ENCODE data around the gene POLR2A.
"Not testable (repeated sequence)": the region's sequence is repeated elsewhere in the genome, so short reads cannot be mapped to it uniquely, and the experiment has no call there.

GRCh38 chr17:7474767-7475166, 9.4 kb upstream of the POLR2A start:
- TF ChIP-seq POLR2AphosphoS5, CTCF, POLR2A (IDR thresholded peaks at IDR 0.05): not testable (repeated sequence)

All from breast epithelium (tissue), 3 donors.